Esophagus muscularis mucosa (tissue), 3 donors: Measurements from ENCODE around the gene ADCY5.

ENCODE experiments used
- POLR2A ChIP-seq: fragments of 450-650 bp; IDR thresholded peaks from one replicate; pipeline ENCODE4 v1.6.1; 2017; ENCODE audit warnings: antibody characterized with exemption, moderate library complexity, mild to moderate bottlenecking, low read depth
- TF ChIP-seq, protein P1 (sequence below), 3 experiments: fragments of 200-600 bp in 2 of 3; fragments of 450-650 bp in 1 of 3; sonication (generic) in 2 of 3; IDR thresholded peaks; one replicate each; pipeline ENCODE4 v1.5.1; 2017 to 2019; ENCODE audit warnings: antibody characterized with exemption in 3 of 3, mild to moderate bottlenecking in 2 of 3, moderate library complexity in 1 of 3

DNA sequence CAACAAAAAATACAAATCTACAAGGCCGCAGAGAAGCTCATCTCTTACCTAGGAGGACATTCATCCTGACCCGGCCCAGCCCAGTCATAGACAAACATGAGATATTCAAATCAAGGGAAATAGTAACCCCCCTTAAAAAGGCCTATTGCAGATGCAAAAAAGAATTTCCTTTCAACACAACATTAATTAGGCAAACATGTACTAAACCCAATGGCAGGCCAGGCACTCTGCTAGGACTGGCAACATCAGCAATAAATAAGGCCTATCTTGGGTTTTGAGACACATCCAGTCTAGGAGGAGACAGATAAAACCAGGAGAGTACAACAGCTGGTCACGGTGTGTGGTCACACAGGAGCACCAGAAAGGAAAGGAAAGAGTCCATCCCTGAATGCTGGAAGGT, 61.4 kb downstream of the ADCY5 start:
- no peak for TF ChIP-seq POLR2A
- TF ChIP-seq, protein P1, sequence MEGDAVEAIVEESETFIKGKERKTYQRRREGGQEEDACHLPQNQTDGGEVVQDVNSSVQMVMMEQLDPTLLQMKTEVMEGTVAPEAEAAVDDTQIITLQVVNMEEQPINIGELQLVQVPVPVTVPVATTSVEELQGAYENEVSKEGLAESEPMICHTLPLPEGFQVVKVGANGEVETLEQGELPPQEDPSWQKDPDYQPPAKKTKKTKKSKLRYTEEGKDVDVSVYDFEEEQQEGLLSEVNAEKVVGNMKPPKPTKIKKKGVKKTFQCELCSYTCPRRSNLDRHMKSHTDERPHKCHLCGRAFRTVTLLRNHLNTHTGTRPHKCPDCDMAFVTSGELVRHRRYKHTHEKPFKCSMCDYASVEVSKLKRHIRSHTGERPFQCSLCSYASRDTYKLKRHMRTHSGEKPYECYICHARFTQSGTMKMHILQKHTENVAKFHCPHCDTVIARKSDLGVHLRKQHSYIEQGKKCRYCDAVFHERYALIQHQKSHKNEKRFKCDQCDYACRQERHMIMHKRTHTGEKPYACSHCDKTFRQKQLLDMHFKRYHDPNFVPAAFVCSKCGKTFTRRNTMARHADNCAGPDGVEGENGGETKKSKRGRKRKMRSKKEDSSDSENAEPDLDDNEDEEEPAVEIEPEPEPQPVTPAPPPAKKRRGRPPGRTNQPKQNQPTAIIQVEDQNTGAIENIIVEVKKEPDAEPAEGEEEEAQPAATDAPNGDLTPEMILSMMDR (IDR thresholded peaks at IDR 0.05), result no peak
